Activated B cell treated with CpG ODN at 0.5 μM for 24 hours (primary cell): Measurements from ENCODE around the gene SULT4A1. TPM values are rescaled to one million over a fixed set of nuclear protein-coding genes. Genes with fewer than 3 reads are reported as not detected.
A peak's percentile ranks its signal among the peaks of the same experiment; 100 is the strongest.

ENCODE experiments used
- ATAC-seq: fragments of 200-7000 bp; cut with Tn5 transposase; one replicate; pipeline ENCODE4 v1.10.0; 2021; ENCODE audit warnings: low read depth, mild to moderate bottlenecking, moderate library complexity
- CTCF ChIA-PET: fragments of 350-600 bp; sonication (Branson Sonifier 250); formaldehyde crosslinking; loops from one replicate; lab custom pipeline; 2021; ENCODE audit warnings: antibody characterized with exemption; lab: Charles Lee
- POLR2A ChIA-PET: fragments of 350-600 bp; sonication (Branson Sonifier 250); formaldehyde crosslinking; loops from one replicate; lab custom pipeline; 2021; ENCODE audit warnings: antibody characterized with exemption; lab: Charles Lee
- DNase-seq: peaks from one replicate; pipeline ENCODE4 v3.0.0; 2022
- H3K27ac Mint-ChIP-seq: one replicate; pipeline ENCODE4 v1.8.0; 2020; ENCODE audit warnings: mixed read lengths
- H3K27me3 Mint-ChIP-seq: one replicate; pipeline ENCODE4 v1.8.0; 2021; ENCODE audit warnings: mixed read lengths
- H3K36me3 Mint-ChIP-seq: one replicate; pipeline ENCODE4 v1.8.0; 2021; ENCODE audit warnings: low read depth, mixed read lengths
- H3K4me1 Mint-ChIP-seq: one replicate; pipeline ENCODE4 v1.8.0; 2021; ENCODE audit warnings: mixed read lengths
- H3K4me3 Mint-ChIP-seq: one replicate; pipeline ENCODE4 v1.8.0; 2020; ENCODE audit warnings: mild to moderate bottlenecking, mixed read lengths
- H3K9me3 Mint-ChIP-seq: one replicate; pipeline ENCODE4 v1.8.0; 2020; ENCODE audit warnings: mixed read lengths
- intact Hi-C: fragments of 100-400 bp; cut with micrococcal nuclease; formaldehyde crosslinking; loops from one replicate; pipeline ENCODE4 v1.15.1; 2024
- total RNA-seq: library from RNA; stranded (reverse); gene quantifications from 2 replicates; pipeline ENCODE4 v1.2.3, GENCODE V29; 2022
- TF ChIP-seq, protein P1 (sequence below): fragments of 200-600 bp; IDR thresholded peaks from one replicate; pipeline ENCODE4 v1.8.0; 2022; ENCODE audit warnings: antibody characterized with exemption, mild to moderate bottlenecking

Gene SULT4A1
- total RNA-seq, 1 donor from 2014 or later, result not detected

DNA sequence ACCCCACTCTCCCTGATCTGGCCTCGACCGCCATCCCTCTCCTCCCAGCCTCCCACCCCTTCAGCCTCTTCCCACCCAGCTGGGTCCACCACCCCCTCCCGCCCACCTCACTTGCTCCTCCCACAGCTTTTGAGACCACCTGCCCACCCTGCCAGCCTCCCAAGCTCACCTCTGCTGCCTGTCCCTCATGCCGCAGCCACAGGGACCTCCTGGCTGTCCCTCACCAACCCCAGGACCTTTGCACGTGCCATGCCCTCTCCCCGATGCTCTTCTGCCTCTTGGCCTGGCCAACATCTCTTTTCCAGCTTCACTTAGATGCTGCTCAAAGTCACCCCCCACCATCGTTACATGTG, 23.0 kb upstream of the SULT4A1 start:
- peaks cover 33% of the 10 kb centered on the region for H3K27me3 Mint-ChIP-seq
- TF ChIP-seq, protein P1, sequence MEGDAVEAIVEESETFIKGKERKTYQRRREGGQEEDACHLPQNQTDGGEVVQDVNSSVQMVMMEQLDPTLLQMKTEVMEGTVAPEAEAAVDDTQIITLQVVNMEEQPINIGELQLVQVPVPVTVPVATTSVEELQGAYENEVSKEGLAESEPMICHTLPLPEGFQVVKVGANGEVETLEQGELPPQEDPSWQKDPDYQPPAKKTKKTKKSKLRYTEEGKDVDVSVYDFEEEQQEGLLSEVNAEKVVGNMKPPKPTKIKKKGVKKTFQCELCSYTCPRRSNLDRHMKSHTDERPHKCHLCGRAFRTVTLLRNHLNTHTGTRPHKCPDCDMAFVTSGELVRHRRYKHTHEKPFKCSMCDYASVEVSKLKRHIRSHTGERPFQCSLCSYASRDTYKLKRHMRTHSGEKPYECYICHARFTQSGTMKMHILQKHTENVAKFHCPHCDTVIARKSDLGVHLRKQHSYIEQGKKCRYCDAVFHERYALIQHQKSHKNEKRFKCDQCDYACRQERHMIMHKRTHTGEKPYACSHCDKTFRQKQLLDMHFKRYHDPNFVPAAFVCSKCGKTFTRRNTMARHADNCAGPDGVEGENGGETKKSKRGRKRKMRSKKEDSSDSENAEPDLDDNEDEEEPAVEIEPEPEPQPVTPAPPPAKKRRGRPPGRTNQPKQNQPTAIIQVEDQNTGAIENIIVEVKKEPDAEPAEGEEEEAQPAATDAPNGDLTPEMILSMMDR, result no peak
- CTCF ChIA-PET, result no interaction called here
- no peaks in the 10 kb centered on the region for H3K9me3 Mint-ChIP-seq
- H3K4me3 Mint-ChIP-seq, result no peak overlapping the region
- ATAC-seq (no peak), DNase-seq (no peak)
- H3K36me3 Mint-ChIP-seq, result no peaks in the 10 kb centered on the region
- intact Hi-C loops, result loop anchor here (10.0 kb wide), 1 partner anchor 500 kb away; no protein-coding TSS in a partner anchor
- H3K4me1 Mint-ChIP-seq, result peaks cover 5% of the 10 kb centered on the region
- H3K27ac Mint-ChIP-seq, result no peak overlapping the region
- POLR2A ChIA-PET, result no interaction called here

DNA sequence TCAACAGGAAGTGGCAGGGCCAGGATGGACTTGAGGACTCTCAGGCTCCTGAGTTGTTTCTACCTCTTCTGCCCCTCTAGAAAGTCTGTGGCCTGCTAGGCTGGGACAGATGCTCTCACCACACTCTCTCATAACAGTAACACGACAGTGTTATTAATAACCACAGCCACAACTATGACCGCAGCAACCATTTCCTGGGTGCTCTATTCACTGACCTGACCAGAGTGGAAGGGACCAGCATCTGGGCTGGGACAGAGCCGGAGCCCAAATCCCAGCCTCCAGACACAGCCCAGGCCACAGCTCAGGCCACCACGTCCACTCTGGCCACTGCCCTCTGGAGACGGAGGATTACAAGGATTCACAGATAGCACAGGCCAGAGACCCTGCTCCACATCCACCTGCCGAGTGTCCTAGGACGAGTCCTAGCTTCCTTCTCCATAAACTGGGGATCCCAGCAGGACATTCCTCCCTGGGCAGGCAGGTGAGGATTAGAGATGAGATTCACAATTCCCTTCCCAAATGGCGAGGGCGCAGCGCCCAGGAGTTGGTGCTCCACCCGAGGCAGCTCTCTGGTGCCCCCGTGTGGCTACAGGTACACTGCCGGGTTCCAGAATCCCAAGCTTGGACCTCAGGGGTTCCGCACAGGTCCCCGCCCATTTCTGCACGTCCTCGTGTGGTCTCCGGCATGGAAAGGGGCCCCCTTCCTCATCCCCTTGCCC, 22.4 kb upstream of the SULT4A1 start:
- ATAC-seq (no peak), DNase-seq (peak; percentile 31)
- Mint-ChIP-seq H3K36me3 (no peaks in the 10 kb centered on the region), H3K27me3 (peaks cover 30% of the 10 kb centered on the region), H3K4me1 (peaks cover 5% of the 10 kb centered on the region), H3K9me3 (no peaks in the 10 kb centered on the region), H3K4me3 (no peak overlapping the region), H3K27ac (no peak overlapping the region)
- intact Hi-C loops, result loop anchor here (10.0 kb wide), 1 partner anchor 500 kb away; no protein-coding TSS in a partner anchor
- POLR2A ChIA-PET, result no interaction called here
- CTCF ChIA-PET, result no interaction called here
- TF ChIP-seq, protein P1, result no peak

DNA sequence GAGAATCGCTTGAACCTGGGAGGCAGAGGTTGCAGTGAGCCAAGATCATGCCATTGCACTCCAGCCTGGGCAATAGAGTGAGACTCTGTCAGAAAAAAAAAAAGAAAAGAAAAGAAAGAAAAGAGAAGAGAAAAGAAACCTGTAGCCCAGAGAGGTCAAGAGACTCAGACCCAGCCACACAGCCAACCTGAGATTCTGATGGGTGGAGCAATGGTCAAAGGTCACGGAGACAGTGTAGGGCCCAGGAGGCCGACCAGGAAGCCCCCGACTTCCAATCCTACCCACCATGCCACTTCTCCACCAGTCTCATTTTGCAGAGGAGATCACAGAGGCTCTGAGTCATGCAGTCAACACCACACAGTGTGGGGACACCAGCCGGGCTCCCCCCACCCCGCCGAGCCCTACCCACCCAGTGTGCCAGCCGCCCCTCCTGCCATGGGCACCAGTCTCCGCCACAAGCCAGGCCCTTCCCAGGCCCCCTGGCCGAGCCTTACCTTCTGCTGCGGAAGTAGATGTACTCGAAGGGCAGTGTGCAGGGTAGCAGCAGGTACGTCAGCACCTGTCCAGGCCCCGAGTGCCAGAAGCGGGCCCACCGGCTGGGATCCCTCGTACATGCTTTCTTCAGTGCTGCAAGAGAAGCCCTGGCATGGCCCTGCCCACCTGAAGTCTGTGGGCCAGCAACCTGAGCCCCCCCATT, 21.6 kb upstream of the SULT4A1 start:
- POLR2A ChIA-PET, result no interaction called here
- no peak for ATAC-seq
- DNase-seq, result no peak
- no peak overlapping the region for H3K4me3 Mint-ChIP-seq
- no peak overlapping the region for H3K27ac Mint-ChIP-seq
- TF ChIP-seq, protein P1, result no peak
- intact Hi-C loops, result loop anchor here (1.0 to 10.0 kb wide), 2 partner anchors 499 to 742 kb away; no protein-coding TSS in a partner anchor
- H3K36me3 Mint-ChIP-seq, result no peaks in the 10 kb centered on the region
- no peaks in the 10 kb centered on the region for H3K9me3 Mint-ChIP-seq
- H3K27me3 Mint-ChIP-seq, result peaks cover 27% of the 10 kb centered on the region
- CTCF ChIA-PET, result interaction anchor here (1.1 to 1.3 kb wide), 4 partner anchors 15 to 743 kb away, joined by 3 to 4 read pairs (median 4); no protein-coding TSS in a partner anchor
- H3K4me1 Mint-ChIP-seq, result peaks cover 5% of the 10 kb centered on the region

DNA sequence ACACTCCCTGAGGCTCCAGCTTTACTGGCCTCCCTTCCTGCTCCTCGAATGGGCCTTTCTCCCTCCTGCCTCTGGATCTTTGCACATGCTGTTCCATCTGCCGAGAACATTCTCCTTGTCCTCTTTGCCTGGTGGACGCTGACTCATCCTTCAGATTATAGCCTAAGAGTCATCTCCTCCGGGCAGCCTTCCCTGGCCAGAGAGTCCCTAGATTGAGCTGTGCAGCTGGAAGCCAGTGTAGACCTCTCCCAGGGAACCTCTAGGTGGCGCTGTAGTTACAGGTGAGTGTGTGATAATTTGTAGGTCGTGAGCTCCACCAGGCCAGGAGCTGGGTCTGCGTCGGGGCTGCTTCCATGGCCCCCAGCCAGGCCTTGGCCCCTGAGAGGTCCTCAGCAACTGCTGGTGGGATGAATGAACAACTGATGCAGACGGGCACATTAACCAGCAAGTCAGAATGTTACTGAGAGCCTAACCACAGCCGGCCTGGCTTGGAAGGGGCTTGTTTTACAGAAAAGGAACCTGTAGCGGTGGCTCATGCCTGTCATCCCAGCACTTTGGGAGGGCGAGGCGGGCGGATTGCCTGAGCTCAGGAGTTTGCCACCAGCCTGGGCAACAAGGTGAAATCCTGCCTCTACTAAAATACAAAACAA, 20.8 kb upstream of the SULT4A1 start:
- H3K4me1 Mint-ChIP-seq, result peaks cover 5% of the 10 kb centered on the region
- intact Hi-C loops, result loop anchor here (1.0 to 10.0 kb wide), 2 partner anchors 498 to 743 kb away; no protein-coding TSS in a partner anchor
- POLR2A ChIA-PET, result no interaction called here
- H3K36me3 Mint-ChIP-seq, result no peaks in the 10 kb centered on the region
- H3K27me3 Mint-ChIP-seq, result peaks cover 29% of the 10 kb centered on the region
- DNase-seq, result no peak
- no peaks in the 10 kb centered on the region for H3K9me3 Mint-ChIP-seq
- CTCF ChIA-PET, result interaction anchor here (1.1 to 1.3 kb wide), 4 partner anchors 15 to 743 kb away, joined by 3 to 4 read pairs (median 4); no protein-coding TSS in a partner anchor
- H3K27ac Mint-ChIP-seq, result no peak overlapping the region
- peak; percentile 40 for ATAC-seq
- TF ChIP-seq, protein P1, result no peak
- no peak overlapping the region for H3K4me3 Mint-ChIP-seq
